ENCODE data around the gene PRKAG3. TPM values are rescaled to one million over a fixed set of nuclear protein-coding genes. Genes with fewer than 3 reads are reported as not detected.

The PRKAG3 gene
- total and polyA plus RNA-seq, 2 experiments from 2014 or later, result 0.23 TPM; not detected in 1

- no peaks in the 10 kb centered on the region for H3K27me3 ChIP-seq
- H3K9me2 ChIP-seq (replicated peaks; ENCODE audit: insufficient read depth), result no peaks in the 10 kb centered on the region
- peaks cover 2% of the 10 kb centered on the region for H4K20me1 ChIP-seq (ENCODE audit: insufficient read depth, poor library complexity, severe bottlenecking)
- H3K79me2 ChIP-seq, result peaks cover 63% of the 10 kb centered on the region
- H3K9me3 ChIP-seq (ENCODE audit: low read depth), result peaks cover 5% of the 10 kb centered on the region
- peak overlapping the region; percentile 53 for H3K4me2 ChIP-seq
- 38% methylated on average over 6 of the region's 6 CpGs for WGBS (ENCODE audit: low lambda C conversion rate, missing lambda C conversion rate)
- TF ChIP-seq EZH2phosphoT487 (IDR thresholded peaks at IDR 0.05; ENCODE audit: low read depth, severe bottlenecking, unreplicated experiment) (no peak), EZH2 (IDR thresholded peaks at IDR 0.05; ENCODE audit: borderline replicate concordance) (no peak), CTCF (IDR thresholded peaks at IDR 0.05; ENCODE audit: poor library complexity) (no peak)
- peaks cover 24% of the 10 kb centered on the region for H3K4me1 ChIP-seq (ENCODE audit: insufficient read depth)
- DNase-seq (ENCODE audit: low spot score), result no peak
- no peak overlapping the region for H3K4me3 ChIP-seq
- peak overlapping the region; percentile 68 for H3K27ac ChIP-seq
- no peak overlapping the region for H2AFZ ChIP-seq
- H3K36me3 ChIP-seq (replicated peaks; ENCODE audit: insufficient read depth, low read depth), result no peaks in the 10 kb centered on the region
Observed at GRCh38 chr2:218799990-218800389, 31.6 kb downstream of the PRKAG3 start.

- peak; percentile 28 for DNase-seq (ENCODE audit: low spot score)
Observed at GRCh38 chr2:218798767-218799504, 32.7 kb downstream of the PRKAG3 start.

DNA sequence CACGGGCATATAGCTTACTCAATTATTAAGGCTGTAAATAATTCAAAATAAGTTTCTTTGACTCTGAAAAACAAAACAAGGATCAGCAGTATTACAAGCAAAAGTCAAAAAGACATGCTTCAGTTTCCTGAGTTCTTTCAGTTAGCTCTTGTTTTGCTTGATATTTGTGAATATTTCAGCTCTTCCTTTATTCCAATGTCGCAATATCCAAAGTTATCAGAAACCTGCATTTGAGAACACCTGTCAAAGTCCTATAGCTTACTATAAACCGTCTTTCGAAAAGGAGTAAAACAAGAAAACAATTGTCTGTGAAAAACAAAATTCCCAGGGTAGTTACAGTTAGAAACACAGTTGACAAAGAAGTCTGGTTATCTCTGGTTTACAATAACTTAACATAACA lies 34.9 kb downstream of the PRKAG3 start:
- Histone ChIP-seq H3K36me3 (replicated peaks; ENCODE audit: insufficient read depth, low read depth) (no peaks in the 10 kb centered on the region), H3K9me2 (replicated peaks; ENCODE audit: insufficient read depth) (no peaks in the 10 kb centered on the region), H3K27ac (no peak overlapping the region), H3K4me1 (ENCODE audit: insufficient read depth) (peaks cover 17% of the 10 kb centered on the region), H4K20me1 (ENCODE audit: insufficient read depth, poor library complexity, severe bottlenecking) (peaks cover 2% of the 10 kb centered on the region), H3K79me2 (peaks cover 66% of the 10 kb centered on the region), H3K4me3 (no peak overlapping the region), H2AFZ (no peak overlapping the region), H3K27me3 (no peaks in the 10 kb centered on the region), H3K9me3 (ENCODE audit: low read depth) (no peaks in the 10 kb centered on the region), H3K4me2 (no peak overlapping the region)
- TF ChIP-seq CTCF (IDR thresholded peaks at IDR 0.05; ENCODE audit: poor library complexity) (no peak), EZH2phosphoT487 (IDR thresholded peaks at IDR 0.05; ENCODE audit: low read depth, severe bottlenecking, unreplicated experiment) (no peak), EZH2 (IDR thresholded peaks at IDR 0.05; ENCODE audit: borderline replicate concordance) (no peak)
- DNase-seq (ENCODE audit: low spot score), result no peak
- WGBS (ENCODE audit: low lambda C conversion rate, missing lambda C conversion rate), result 92% methylated on average over 4 of the region's 4 CpGs

More at GRCh38 chr2:218798767-218799504, 32.7 kb downstream of the PRKAG3 start:
- Histone ChIP-seq H3K36me3 (replicated peaks; ENCODE audit: insufficient read depth, low read depth) (no peaks in the 10 kb centered on the region), H4K20me1 (ENCODE audit: insufficient read depth, poor library complexity, severe bottlenecking) (peaks cover 2% of the 10 kb centered on the region), H3K79me2 (peaks cover 59% of the 10 kb centered on the region), H3K4me2 (peak overlapping the region; percentile 53), H3K27me3 (no peaks in the 10 kb centered on the region), H3K9me2 (replicated peaks; ENCODE audit: insufficient read depth) (no peaks in the 10 kb centered on the region), H3K4me1 (ENCODE audit: insufficient read depth) (peaks cover 24% of the 10 kb centered on the region), H3K27ac (peak overlapping the region; percentile 68), H3K4me3 (no peak overlapping the region), H2AFZ (peak overlapping the region; percentile 17), H3K9me3 (ENCODE audit: low read depth) (no peaks in the 10 kb centered on the region)
- 32% methylated on average over 12 of the region's 12 CpGs for WGBS (ENCODE audit: low lambda C conversion rate, missing lambda C conversion rate)
- TF ChIP-seq EZH2phosphoT487 (IDR thresholded peaks at IDR 0.05; ENCODE audit: low read depth, severe bottlenecking, unreplicated experiment) (no peak), EZH2 (IDR thresholded peaks at IDR 0.05; ENCODE audit: borderline replicate concordance) (no peak), CTCF (IDR thresholded peaks at IDR 0.05; ENCODE audit: poor library complexity) (no peak)
